SJSA1 (cell line): Measurements from ENCODE around the gene PTPN20. TPM values are rescaled to one million over a fixed set of nuclear protein-coding genes. Genes with fewer than 3 reads are reported as not detected.
A peak's percentile ranks its signal among the peaks of the same experiment; 100 is the strongest.

Experiments used
- DNase-seq, 2 experiments: peaks; one replicate each; pipeline ENCODE4 v3.0.0-alpha.2; 2015 to 2020; ENCODE audit warnings: low spot score in 2 of 2, low read depth in 1 of 2
- H3K27ac ChIP-seq: fragments of 250-450 bp; sonication (Bioruptor Pico); 2 replicates; pipeline ENCODE4 v1.5.1; 2020; ENCODE audit warnings: mild to moderate bottlenecking, moderate library complexity
- H3K27me3 ChIP-seq: fragments of 250-450 bp; sonication (Bioruptor Pico); replicated peaks from 2 replicates; pipeline ENCODE4 v1.5.1; 2020; ENCODE audit warnings: mild to moderate bottlenecking, moderate library complexity
- H3K36me3 ChIP-seq: fragments of 250-450 bp; sonication (Bioruptor Pico); 2 replicates; pipeline ENCODE4 v1.5.1; 2020; ENCODE audit warnings: mild to moderate bottlenecking
- H3K4me1 ChIP-seq: fragments of 250-450 bp; sonication (Bioruptor Pico); replicated peaks from 2 replicates; pipeline ENCODE4 v1.6.1; 2021; ENCODE audit warnings: mild to moderate bottlenecking
- H3K4me3 ChIP-seq: fragments of 250-450 bp; sonication (Bioruptor Pico); 2 replicates; pipeline ENCODE4 v1.5.1; 2020; ENCODE audit warnings: mild to moderate bottlenecking
- H3K9me3 ChIP-seq: fragments of 250-450 bp; sonication (Bioruptor Pico); replicated peaks from 2 replicates; pipeline ENCODE4 v1.5.1; 2020; ENCODE audit warnings: mild to moderate bottlenecking
- total RNA-seq: library from RNA; depleted of rRNA; stranded (reverse); fragments of >200 nt; shearing (Covaris generic); gene quantifications from 2 replicates; pipeline ENCODE4 v1.2.3, GENCODE V29; 2014

The PTPN20 gene
- total RNA-seq, 1 experiment from 2014 or later: not detected

DNA sequence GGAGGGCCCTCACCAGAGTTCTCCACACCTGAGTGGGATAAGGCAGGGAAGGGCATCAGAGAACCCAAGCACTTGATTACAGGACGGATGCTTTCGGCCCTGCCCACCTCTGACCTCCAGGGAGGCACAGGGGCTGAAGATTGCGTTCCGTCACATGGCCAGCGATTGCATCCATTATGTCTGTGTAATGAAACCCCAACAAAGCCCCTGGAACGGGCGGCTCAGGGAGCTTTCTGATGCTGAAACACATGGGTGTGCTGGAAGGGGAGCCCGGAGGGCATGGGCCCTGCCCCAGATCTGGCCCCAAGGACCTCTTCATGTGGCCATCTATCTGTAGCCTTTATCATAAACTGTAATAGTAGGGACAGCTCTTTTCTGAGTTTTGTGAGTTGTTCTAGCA lies 117.2 kb downstream of the PTPN20 start:
- Histone ChIP-seq H3K4me1 (peaks cover 9% of the 10 kb centered on the region; the same call in 1 of the 2 replicates), H3K27me3 (no peaks in the 10 kb centered on the region), H3K4me3 (no peak overlapping the region), H3K9me3 (no peaks in the 10 kb centered on the region), H3K36me3 (no peaks in the 10 kb centered on the region), H3K27ac (no peak overlapping the region)
- DNase-seq: peak in 1 of 2 experiments; percentile 35

DNA sequence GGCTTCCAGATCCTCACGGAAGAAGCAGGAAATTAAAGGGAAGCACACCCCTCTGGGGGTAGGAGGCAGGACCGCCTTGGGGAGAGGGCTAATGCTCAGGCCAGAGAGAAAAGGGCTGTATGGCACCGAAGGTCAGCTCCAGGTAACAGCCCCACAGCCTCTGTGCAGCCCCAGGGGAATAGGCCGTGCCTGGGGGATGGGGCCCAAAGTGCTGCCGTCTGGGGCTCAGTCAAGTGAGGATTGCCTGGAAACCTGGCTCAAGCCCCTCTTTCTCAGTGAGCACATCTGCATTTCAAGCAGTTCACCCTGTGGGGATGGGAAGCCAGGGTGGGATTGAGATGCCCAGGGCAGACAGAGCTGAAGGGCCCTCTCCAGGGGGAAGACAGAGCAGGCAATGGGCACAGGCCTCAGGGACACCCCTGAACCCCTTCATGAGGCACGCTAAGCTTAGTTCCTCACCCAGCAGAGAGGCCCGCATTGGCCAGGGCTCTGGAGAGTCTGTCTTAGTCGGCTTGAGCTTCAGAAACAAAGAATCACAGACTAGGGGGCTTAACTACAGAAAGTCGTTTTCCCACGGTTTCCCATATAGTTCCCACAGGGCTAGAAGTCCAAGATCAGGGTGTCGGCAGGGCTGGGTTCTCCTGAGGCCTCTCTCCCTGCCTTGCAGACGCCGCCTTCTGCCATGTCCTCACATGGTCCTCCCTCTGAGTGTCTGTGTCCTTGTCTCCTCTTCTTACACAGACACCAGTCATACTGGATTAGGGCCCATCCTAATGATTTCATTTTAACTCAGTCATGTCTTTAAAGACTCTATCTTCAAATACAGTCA lies 118.2 kb downstream of the PTPN20 start:
- DNase-seq: peak in 1 of 2 experiments; percentile 24
- Histone ChIP-seq H3K4me1 (peaks cover 9% of the 10 kb centered on the region; the same call in 1 of the 2 replicates), H3K36me3 (no peaks in the 10 kb centered on the region), H3K27ac (no peak overlapping the region), H3K9me3 (no peaks in the 10 kb centered on the region), H3K4me3 (no peak overlapping the region), H3K27me3 (no peaks in the 10 kb centered on the region; the same call in 1 of the 2 replicates)

DNA sequence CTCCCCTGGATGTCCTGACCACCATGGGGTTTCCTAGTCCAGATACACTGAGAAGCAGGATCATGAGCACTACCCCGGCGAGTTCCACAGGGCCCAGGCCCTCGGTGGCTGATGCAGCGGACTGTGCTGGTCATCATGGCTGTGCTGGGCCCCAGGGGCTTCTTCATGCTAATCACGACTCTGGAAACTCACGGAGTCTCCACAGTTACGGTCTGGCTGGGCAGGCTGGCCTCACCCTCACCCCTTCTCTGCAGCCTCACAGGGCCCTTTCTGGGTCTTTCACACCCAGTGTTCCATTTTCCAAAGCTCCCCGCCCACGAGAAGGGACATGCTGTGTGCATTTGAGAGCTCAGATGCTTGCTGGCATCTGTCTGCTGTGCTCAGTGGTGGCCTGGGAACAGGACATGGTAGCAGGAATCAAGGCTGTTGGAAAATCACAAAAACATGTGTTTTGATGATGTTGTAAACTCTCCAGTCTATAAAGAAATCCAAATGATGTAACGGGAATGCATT lies 119.0 kb downstream of the PTPN20 start:
- peak in 1 of 2 experiments; percentile 27 for DNase-seq
- no peak overlapping the region for H3K27ac ChIP-seq
- H3K36me3 ChIP-seq: no peaks in the 10 kb centered on the region
- H3K4me1 ChIP-seq: peaks cover 7% of the 10 kb centered on the region; the same call in 1 of the 2 replicates
- H3K27me3 ChIP-seq: no peaks in the 10 kb centered on the region; the same call in 1 of the 2 replicates
- H3K9me3 ChIP-seq: no peaks in the 10 kb centered on the region
- H3K4me3 ChIP-seq: no peak overlapping the region

DNA sequence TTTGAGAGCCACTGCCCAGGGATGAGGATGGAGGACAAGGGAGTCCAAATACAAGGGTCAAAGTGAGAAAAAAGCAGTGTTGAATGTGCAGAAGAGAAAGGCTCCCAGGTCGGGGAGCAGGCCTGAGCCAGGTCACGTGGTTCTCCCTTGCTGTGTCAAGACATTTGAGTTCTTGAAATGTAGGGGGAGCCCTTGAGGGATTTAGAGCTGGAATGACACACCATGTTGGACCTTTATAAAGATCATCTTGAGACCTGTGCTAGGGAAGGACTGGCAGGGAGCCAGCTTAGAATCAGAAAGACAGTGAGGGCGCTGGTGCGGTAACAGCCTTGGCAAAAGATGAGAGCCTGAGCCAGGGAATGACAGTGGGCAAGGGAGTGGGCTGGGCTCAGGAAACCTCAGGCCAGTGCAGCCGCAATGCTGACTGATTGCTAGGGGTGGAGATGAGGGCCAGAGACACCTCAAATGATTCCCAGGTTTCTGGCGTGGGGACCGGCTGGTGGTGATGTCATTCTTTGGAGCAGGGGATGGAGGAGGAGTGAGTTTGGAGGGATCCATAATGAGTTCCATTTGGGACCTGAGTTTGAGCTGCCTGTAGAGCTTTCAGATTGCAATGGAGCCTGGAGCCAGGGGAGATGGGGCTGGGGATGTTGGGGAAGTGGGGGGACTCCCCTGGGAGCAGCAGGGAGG lies 120.1 kb downstream of the PTPN20 start:
- Histone ChIP-seq H3K9me3 (no peaks in the 10 kb centered on the region), H3K4me1 (no peaks in the 10 kb centered on the region), H3K27me3 (no peaks in the 10 kb centered on the region; the same call in 1 of the 2 replicates), H3K4me3 (no peak overlapping the region), H3K36me3 (no peaks in the 10 kb centered on the region), H3K27ac (no peak overlapping the region)
- peak in 1 of 2 experiments; percentile 35 for DNase-seq

DNA sequence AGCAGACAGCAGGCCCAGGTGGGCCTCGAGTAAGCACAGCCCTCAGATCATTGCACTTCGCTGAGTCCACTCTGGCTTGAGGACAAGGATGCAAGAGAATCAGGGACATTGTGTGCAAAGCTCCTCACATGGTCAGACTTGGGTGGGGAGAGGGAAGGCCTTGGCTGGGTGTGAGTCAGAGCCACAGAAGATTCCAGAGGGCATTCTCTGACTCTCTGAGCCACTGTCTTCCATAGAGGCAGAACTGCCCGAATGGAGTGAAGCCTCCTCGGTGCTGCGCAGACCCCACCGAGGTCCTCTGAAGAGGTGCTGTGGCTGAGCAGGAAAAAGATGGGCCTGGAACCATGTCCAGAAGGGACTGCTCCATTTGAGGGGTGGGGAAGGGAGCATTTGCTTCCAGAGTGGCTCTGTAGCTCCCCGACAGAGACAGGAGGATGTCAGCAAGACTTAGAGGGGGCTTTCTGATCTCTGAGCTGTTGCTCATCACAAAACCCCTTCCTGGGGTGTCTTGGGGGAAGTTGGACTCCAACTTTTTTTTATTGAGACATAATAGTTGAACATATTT lies 120.8 kb downstream of the PTPN20 start:
- H3K27ac ChIP-seq: no peak overlapping the region

DNA sequence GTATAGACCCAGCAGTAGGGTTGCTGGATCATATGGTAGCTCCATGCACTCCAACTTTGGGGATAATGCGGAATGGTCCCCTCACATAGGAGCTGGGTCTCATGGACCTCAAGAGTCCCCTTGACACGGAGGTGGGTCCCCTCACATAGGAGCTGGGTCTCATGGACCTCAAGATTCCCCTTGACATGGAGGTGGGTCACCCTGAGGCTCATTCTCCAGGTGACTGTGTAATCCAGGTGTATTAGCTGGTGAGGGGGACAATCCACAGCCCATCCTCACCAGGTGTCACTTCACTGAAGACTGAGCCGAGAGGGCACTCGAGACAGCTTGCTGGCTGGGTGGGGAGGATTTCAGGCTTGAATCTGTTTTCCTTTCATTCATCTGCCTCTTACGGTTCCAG lies 121.9 kb downstream of the PTPN20 start:
- Histone ChIP-seq H3K27me3 (peaks cover 2% of the 10 kb centered on the region; the same call in 1 of the 2 replicates), H3K4me3 (no peak overlapping the region)

More for the DNA sequence above, 120.8 kb downstream of the PTPN20 start:
- H3K4me1 ChIP-seq: no peaks in the 10 kb centered on the region
- no peaks in the 10 kb centered on the region for H3K9me3 ChIP-seq
- no peaks in the 10 kb centered on the region; the same call in 1 of the 2 replicates for H3K27me3 ChIP-seq
- no peak overlapping the region for H3K4me3 ChIP-seq
- DNase-seq: peak in 1 of 2 experiments; percentile 20
- H3K36me3 ChIP-seq: no peaks in the 10 kb centered on the region

DNA sequence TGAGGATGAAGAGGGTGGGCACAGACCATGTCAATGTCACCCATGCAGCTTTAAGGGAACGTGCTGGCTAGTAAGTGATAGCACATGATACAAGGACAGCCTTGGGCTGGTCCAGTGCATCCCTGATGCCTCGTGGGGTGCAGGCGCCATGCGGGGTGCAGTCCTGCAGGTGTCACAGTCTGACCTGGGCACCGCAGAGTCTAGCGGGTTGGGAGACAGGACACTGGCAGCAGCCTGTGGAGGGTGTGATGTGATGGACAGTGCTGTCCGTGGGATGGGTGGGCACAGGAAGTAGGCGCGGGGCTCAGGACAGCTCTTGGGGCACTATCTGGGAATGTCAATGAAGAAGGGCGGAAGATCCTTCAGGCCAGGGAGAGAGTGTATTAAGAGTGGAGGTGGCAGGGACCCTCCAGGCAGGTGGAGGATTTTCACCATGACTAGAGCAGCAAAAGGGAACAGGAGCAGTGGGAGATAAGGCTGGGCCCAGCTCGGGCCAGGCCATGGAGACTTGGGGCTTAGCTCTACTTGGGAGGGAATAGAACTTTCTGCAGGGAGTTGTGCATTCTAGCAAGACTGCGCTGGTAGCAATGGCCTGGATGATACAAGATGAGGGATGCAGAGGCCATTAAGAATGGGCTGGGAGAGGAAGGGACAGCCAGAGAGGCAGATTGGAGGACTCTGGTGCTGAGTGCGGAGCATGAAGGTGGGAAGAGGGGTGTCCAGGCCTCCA lies 122.5 kb downstream of the PTPN20 start:
- Histone ChIP-seq H3K36me3 (no peaks in the 10 kb centered on the region), H3K4me3 (no peak overlapping the region), H3K9me3 (no peaks in the 10 kb centered on the region)

More for the DNA sequence above, 121.9 kb downstream of the PTPN20 start:
- H3K4me1 ChIP-seq: no peaks in the 10 kb centered on the region
- no peaks in the 10 kb centered on the region for H3K9me3 ChIP-seq
- H3K27ac ChIP-seq: no peak overlapping the region
- H3K36me3 ChIP-seq: no peaks in the 10 kb centered on the region
- DNase-seq: no peak

DNA sequence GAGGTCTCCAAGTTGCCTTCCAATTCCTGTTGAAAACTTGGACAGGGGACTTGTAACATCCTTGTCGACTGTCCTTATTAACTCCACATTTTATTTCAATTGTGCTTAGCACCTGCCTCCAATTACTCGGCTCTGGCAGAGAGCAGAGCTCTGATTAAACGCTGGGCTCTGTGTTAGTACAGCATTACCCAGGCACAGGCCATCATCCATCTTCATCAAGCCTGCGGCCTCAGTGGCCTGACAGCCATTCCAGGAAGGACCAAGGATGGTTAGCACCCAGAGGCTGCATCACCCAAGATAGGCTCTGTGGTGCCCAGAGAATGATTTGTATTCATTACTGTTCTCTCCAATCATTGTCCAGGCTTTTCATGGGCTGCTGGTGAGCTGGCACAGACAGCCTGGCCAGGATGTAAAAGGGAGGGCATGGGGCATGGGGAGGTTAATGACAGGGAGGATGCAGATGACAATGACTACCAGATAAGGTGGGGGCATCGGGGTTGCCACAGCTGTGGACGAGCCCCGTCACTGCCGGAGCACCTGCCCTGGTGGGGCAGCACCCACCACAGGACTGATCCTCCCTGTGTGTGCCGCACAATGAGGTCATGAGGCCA lies 123.3 kb downstream of the PTPN20 start:
- H3K9me3 ChIP-seq: no peaks in the 10 kb centered on the region
- H3K4me1 ChIP-seq: no peaks in the 10 kb centered on the region
- no peak overlapping the region for H3K4me3 ChIP-seq
- H3K27ac ChIP-seq: no peak overlapping the region
- DNase-seq: no peak
- H3K27me3 ChIP-seq: peaks cover 3% of the 10 kb centered on the region; the same call in 1 of the 2 replicates
- H3K36me3 ChIP-seq: no peaks in the 10 kb centered on the region

More for the DNA sequence above, 122.5 kb downstream of the PTPN20 start:
- Histone ChIP-seq H3K27me3 (peaks cover 3% of the 10 kb centered on the region; the same call in 1 of the 2 replicates), H3K4me1 (no peaks in the 10 kb centered on the region), H3K27ac (no peak overlapping the region)
- DNase-seq: no peak

DNA sequence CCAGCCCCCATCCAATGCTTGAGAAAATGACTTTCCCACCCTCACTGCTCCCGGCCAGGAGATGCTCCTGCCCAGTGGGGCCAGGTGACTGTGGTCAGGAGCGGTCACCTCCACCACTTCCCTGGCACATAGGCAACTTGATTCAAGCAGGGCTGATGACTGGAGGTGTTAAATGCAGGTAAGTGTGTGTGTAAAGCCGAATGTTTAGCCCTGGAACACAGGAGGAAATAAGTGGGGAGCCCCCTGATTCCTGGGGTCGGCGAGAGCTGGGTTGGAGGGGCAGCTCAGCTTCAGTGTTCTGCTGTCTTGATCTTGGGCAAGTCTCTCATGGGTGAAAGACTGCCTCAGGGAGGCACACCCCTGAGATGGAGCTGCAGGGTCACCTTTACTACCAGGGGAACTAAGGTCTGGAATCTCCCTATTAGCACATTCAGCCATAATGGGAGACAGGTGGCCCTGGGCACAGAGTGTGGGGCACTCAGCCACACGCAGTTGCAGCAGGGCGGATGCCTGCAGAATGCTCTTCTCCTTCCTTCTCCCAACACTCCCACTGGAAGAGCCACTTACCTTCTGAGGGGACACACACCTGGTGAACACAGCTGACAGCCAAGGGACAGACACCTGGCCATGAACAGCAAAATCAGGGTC lies 124.1 kb downstream of the PTPN20 start:
- no peak overlapping the region for H3K4me3 ChIP-seq
- peaks cover 3% of the 10 kb centered on the region; the same call in 1 of the 2 replicates for H3K27me3 ChIP-seq
- H3K9me3 ChIP-seq: no peaks in the 10 kb centered on the region
- DNase-seq: no peak
- H3K27ac ChIP-seq: no peak overlapping the region
- no peaks in the 10 kb centered on the region for H3K36me3 ChIP-seq
- no peaks in the 10 kb centered on the region for H3K4me1 ChIP-seq

DNA sequence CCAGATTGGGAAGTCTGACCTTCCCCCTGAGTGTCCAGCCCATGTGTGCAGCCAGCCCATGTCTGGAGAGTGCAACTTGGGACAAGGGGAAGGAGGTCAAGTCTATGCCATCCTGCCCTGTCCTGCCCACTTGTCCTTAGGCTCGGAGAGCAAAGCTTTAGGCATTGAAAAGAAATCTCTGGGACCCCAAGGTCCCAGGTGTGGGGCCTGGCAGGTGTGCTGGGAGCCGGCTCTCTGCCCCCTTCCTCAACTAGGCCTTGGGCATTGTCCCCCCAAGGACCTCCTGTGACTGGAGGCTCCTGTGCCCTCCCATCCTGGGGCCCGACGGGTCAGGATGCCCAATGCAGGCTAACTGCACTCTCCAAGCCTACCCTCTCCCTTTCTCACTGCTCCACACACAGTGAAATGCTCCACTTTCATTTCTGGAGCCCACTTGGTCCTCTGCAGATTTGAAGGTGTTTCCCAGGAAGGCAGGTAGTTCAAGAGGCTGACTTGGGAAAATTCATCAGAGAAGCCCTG lies 124.7 kb downstream of the PTPN20 start:
- Histone ChIP-seq H3K4me1 (no peaks in the 10 kb centered on the region), H3K9me3 (no peaks in the 10 kb centered on the region), H3K27ac (no peak overlapping the region), H3K27me3 (peaks cover 3% of the 10 kb centered on the region; the same call in 1 of the 2 replicates), H3K36me3 (no peaks in the 10 kb centered on the region), H3K4me3 (no peak overlapping the region)
- DNase-seq: no peak

DNA sequence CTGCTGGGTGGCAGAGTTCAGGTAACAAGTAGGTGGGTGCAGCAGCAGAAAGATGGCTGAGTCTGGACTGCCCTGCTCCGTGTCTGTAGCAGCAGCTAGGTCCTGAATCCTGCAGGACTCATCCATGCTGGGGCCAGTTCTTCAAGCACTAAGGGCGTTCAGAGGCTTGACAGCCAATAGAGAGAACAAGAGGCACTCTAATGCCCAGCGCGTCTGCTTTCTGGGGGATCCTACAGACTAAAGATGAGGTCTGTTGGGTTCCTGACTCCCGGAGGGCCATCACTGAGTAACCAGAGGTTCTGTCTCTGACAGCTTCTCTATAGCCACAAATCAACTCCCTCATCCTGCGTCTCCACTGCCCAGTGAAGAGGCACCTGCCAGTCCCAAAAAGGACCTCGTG lies 125.5 kb downstream of the PTPN20 start:
- peaks cover 3% of the 10 kb centered on the region; the same call in 1 of the 2 replicates for H3K27me3 ChIP-seq
- H3K36me3 ChIP-seq: no peaks in the 10 kb centered on the region
- H3K4me1 ChIP-seq: no peaks in the 10 kb centered on the region
- no peak overlapping the region for H3K4me3 ChIP-seq
- no peak for DNase-seq
- H3K27ac ChIP-seq: no peak overlapping the region
- no peaks in the 10 kb centered on the region for H3K9me3 ChIP-seq
